Neural progenitor cell (in vitro differentiated cells): ENCODE data around the gene CSF1.
"Not testable (repeated sequence)": the region's sequence is repeated elsewhere in the genome, so short reads cannot be mapped to it uniquely, and the experiment has no call there.

Experiments
- CTCF ChIP-seq: fragments of 200-600 bp; sonication (generic); IDR thresholded peaks from 2 replicates; pipeline ENCODE4 v1.5.1; 2017; ENCODE audit warnings: antibody characterized with exemption, mild to moderate bottlenecking
- EZH2 ChIP-seq: fragments of 200-600 bp; sonication (generic); IDR thresholded peaks from 2 replicates; pipeline ENCODE4 v1.6.1; 2017; ENCODE audit warnings: antibody characterized with exemption, mild to moderate bottlenecking, moderate library complexity

GRCh38 chr1:109951501-109951900 is 40.9 kb downstream of the CSF1 start:
- TF ChIP-seq CTCF, EZH2: not testable (repeated sequence)
